GM21447 (cell line): ENCODE results near the gene EPB41L4A.
"Not testable (repeated sequence)": the region's sequence is repeated elsewhere in the genome, so short reads cannot be mapped to it uniquely, and the experiment has no call there.

Source experiments
- ATAC-seq: cut with Tn5 transposase; IDR thresholded peaks from one replicate; pipeline ENCODE4 v1.9.1; 2021; ENCODE audit not compliant: unreplicated experiment

The EPB41L4A gene

GRCh38 chr5:112263469-112263868 lies 155.6 kb downstream of the EPB41L4A start:
- ATAC-seq: no peak

GRCh38 chr5:112258571-112258970 lies 160.5 kb downstream of the EPB41L4A start:
- ATAC-seq: no peak

GRCh38 chr5:112257976-112258375 lies 161.1 kb downstream of the EPB41L4A start:
- no peak for ATAC-seq

DNA sequence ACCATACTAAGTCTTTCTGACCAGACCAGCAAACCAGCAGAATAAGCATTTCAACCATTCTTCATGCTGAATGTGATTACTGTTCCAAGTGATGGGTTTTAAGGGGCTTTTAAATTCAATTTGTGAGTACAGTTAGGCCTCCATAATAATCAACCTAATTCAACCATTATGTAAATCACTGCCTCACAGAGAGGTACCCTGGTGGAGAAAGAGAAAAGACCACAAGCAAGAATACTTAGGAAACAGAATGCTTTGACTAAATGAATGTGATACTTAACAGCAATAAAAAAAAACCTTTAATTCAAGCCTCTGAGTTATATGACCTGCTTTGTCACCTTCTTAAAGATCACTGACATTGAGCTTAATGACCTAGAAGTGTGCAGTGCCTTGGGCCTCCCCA lies 162.1 kb downstream of the EPB41L4A start:
- ATAC-seq: no peak

DNA sequence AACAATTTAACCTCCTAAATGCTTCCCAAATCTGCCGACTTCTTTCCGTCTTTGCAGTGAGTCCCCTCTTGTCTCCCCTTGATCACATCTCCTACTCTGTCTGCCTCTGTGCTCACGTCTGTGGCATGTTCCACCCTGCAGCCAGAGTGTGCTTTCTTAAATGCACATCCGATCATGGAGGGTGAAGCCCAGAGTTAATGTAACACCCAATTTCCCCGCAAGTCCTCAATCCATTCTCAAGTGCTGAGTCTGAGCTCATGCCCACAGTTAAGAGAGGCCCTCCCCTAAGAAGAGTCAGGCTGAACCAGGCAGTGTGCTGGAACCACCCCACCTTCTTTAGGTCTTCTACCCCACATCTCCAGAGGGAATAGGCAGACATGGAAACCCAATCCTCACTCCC lies 164.8 kb downstream of the EPB41L4A start:
- no peak for ATAC-seq

GRCh38 chr5:112253478-112254250 lies 165.4 kb downstream of the EPB41L4A start:
- no peak for ATAC-seq

DNA sequence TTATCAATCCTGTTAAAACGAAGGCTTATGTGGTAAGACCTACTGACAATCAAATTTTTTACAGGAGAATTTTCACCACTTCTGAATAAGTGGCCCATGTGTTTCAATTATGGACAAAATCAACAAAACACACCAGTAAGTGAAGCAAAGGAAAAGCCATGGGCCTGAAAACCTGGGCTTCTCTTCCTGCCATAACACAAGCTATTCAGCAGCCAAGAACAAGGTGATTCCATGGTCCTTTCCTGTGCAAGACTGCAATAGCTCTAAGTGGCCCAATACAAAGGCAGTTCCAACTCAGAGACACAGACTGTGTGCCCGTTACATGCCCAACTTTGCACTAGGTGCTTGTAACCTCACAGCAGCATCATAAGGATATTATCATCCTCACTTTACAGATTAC lies 168.5 kb downstream of the EPB41L4A start:
- ATAC-seq: no peak

DNA sequence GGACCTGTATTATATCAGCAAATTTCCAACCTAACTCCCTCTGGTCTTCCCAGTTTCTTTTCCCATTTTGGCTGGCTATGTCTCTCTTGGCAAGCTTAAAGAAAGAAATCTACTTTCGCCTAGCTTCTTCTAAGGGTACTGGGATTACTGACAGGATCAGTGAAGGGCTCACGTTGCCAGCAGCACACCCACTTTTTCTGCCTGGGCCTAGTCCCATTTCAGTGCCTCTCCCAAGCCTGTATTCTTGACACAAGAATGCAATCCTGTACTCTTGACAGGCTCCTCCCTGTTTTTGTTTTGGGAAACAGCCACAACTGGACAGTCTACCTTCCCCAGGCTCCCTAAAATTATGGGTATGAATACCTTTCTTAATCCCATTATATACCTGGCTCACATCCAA lies 170.5 kb downstream of the EPB41L4A start:
- no peak for ATAC-seq

DNA sequence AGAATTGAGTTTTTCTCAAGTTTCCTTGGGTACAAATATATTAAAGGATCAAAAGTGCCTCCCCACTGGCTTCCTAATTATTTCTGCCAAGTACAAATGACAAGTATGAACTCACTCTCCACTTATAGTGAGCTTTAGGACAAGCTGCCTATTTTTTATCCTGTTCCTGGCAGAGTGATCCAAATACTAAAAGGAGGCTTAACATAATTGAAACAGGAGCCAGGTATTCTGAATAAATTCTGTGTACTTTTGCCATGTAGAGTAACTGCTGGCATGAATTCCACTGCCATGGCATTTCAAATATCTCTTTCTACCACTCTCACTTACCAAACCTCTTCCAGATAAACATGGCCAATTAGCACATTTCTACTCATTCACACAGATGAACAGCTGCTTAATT lies 171.1 kb downstream of the EPB41L4A start:
- no peak for ATAC-seq

DNA sequence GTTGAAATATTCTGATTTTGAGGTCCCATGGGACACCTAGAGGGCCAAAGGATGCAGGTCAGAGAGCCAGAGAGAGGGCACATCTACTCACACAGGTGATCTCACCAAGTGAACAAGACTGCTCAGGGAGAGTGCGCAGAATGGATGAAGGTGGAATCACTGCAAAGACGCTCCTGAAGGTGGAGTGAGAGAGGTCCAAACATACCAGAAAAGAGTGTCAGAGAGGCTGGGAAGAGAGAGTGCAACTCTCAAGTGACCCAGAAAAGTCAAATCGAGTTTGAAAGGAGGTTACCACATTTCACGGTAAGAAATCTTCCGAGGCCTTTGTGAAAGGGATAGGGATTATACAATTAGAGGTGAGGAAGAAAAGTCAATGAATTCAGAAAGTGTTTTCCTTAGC lies 173.4 kb downstream of the EPB41L4A start:
- ATAC-seq: no peak

- ATAC-seq: no peak
Measured at GRCh38 chr5:112239996-112240395, 179.1 kb downstream of the EPB41L4A start.

- ATAC-seq: no peak
Measured at GRCh38 chr5:112238473-112238872, 180.6 kb downstream of the EPB41L4A start.

GRCh38 chr5:112237456-112237855 lies 181.6 kb downstream of the EPB41L4A start:
- no peak for ATAC-seq

DNA sequence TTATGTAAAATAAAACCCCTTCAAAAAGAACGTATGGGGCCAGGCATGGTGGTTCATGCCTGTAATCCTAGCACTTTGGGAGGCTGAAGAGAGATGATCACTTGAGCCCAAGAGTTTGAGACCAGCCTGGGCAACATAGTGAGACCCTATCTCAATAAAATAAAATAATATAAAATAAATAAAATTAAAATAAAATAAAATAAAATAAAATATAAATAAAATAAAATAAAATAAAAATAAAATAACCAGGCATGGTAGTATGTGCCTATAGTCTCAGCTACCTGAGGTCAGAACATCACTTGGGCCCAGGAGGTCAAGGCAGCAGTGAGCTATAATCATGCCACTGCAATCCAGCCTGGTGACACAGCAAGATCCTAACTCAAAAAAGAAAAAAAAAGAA lies 185.1 kb downstream of the EPB41L4A start:
- no peak for ATAC-seq

DNA sequence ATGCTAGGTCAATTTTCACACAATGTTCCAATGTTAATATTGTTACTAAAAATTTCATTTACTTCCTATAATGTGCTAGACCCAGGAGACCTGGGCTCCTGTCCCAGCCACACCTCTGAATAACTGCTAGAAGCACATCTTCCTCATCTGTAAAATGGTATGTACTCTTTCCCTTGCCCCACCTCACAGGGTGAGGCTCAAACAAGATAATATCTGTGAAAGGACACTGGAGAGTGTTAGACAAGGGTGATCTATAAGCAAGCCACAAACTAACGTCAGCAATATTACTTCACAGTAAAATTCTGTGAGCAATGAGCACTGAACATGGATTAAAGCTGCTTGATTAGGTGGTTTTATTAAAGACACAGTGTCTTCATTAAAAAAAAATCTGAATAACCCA lies 186.4 kb downstream of the EPB41L4A start:
- no peak for ATAC-seq

DNA sequence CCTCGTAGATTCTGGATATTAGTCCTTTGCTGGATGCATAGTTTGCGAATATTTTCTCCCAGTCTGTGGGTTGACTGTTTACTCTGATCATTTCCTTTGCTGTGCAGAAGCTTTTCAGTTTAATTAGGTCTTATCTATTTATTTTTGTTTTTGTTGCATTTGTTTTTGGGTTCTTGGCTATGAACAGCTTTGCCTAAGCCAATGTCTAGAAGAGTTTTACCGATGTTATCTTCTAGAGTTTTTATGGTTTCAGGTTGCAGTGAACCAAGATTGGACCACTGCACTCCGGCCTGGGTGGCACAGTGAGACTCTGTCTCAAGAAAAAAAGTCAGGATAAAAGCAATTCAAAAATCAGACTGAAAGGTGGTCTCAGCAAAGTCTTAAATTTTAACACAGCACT lies 188.5 kb downstream of the EPB41L4A start:
- no peak for ATAC-seq

DNA sequence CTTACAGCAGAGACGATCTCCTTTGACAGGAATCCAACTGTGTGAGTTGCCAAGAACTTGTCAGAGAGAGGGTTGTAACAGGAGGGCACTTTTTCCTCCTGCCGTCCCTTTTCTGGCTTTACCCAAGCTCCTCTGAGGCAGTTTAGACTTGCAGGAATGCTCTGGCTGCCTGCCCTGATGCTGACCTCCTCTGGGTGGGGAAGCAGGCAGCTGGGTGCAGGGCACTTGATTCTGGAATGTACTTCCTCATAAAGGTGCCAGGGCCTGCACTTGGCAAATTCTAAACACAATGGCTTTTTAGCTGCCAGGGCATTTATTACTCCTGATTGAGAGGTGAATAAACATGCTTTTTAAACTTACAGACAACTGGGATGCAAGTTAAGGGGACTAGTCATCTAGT lies 190.4 kb downstream of the EPB41L4A start:
- ATAC-seq: no peak

GRCh38 chr5:112227911-112228631 lies 191.0 kb downstream of the EPB41L4A start:
- no peak for ATAC-seq

- ATAC-seq: no peak
Measured at GRCh38 chr5:112226215-112226614, 192.9 kb downstream of the EPB41L4A start.

DNA sequence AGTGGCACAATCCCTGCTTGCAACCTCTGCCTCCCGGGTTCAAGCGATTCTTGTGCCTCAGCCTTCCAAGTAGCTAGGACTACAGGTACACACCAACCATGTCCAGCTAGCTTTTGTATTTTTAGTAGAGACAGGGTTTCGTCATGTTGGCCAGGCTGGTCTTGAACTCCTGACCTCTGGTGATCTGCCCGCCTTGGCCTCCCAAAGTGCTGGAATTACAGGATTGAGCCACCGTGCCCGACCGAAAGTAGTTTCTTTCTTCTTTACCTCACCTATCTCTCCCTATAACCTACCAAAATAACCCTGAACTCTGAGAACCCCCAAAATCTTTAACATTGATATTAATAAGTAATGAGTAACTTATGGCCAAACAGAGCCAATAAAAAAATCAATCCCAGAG lies 196.1 kb downstream of the EPB41L4A start:
- not testable (repeated sequence) for ATAC-seq

GRCh38 chr5:112221128-112221527 lies 197.9 kb downstream of the EPB41L4A start:
- no peak for ATAC-seq

- no peak for ATAC-seq
Measured at GRCh38 chr5:112219000-112219399, 200.1 kb downstream of the EPB41L4A start.
